ENCODE data around the gene C1QTNF5.

- TF ChIP-seq CTCF (conservative IDR thresholded peaks at IDR 0.05; ENCODE audit: low read length) (no peak), EZH2phosphoT487 (IDR thresholded peaks at IDR 0.05; ENCODE audit: borderline replicate concordance, low read depth, low read length) (no peak)
Measured at GRCh38 chr11:119329320-119329719, 11.4 kb downstream of the C1QTNF5 start.
